Measurements from ENCODE around the gene RPP40. TPM values are rescaled to one million over a fixed set of nuclear protein-coding genes. Genes with fewer than 3 reads are reported as not detected.
"Not testable (repeated sequence)": the region's sequence is repeated elsewhere in the genome, so short reads cannot be mapped to it uniquely, and the experiment has no call there.

RPP40 gene
- total RNA-seq, 1 donor from 2014 or later: 9.2 TPM

DNA sequence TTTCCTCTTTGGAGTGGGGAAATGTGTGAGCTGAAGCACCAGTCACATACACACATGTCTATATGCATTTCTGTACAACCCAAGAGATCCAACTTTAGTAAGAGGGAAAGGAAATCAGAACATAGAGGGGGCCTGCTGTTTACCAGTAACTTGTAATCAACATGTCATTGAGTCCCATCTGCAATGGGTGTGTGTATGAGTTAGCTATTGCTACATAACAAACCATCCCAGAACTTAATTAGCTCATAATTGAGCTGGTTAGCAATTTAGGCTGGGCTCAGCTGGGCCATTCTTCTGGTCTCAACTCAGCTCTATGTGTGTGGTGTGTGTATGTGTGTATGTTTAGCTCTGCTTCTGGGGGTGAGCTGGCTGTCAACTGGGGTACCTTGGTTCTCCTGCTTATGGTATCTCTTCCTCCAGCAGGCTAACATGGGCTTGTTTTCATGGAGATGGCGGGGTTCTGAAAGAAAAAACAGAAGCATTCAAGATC is 10.3 kb upstream of the RPP40 start:
- H3K27ac Mint-ChIP-seq: no peak overlapping the region
- DNase-seq (ENCODE audit: extremely low spot score, unreplicated experiment): no peak
- no peaks in the 10 kb centered on the region for H3K9me3 Mint-ChIP-seq
- no peaks in the 10 kb centered on the region for H3K4me1 Mint-ChIP-seq (ENCODE audit: unreplicated experiment)
- no peaks in the 10 kb centered on the region for H3K36me3 Mint-ChIP-seq
- no peaks in the 10 kb centered on the region for H3K27me3 Mint-ChIP-seq
- H3K4me3 Mint-ChIP-seq: no peak overlapping the region
- TF ChIP-seq, protein P1, sequence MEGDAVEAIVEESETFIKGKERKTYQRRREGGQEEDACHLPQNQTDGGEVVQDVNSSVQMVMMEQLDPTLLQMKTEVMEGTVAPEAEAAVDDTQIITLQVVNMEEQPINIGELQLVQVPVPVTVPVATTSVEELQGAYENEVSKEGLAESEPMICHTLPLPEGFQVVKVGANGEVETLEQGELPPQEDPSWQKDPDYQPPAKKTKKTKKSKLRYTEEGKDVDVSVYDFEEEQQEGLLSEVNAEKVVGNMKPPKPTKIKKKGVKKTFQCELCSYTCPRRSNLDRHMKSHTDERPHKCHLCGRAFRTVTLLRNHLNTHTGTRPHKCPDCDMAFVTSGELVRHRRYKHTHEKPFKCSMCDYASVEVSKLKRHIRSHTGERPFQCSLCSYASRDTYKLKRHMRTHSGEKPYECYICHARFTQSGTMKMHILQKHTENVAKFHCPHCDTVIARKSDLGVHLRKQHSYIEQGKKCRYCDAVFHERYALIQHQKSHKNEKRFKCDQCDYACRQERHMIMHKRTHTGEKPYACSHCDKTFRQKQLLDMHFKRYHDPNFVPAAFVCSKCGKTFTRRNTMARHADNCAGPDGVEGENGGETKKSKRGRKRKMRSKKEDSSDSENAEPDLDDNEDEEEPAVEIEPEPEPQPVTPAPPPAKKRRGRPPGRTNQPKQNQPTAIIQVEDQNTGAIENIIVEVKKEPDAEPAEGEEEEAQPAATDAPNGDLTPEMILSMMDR (conservative IDR thresholded peaks at IDR 0.05): no peak

DNA sequence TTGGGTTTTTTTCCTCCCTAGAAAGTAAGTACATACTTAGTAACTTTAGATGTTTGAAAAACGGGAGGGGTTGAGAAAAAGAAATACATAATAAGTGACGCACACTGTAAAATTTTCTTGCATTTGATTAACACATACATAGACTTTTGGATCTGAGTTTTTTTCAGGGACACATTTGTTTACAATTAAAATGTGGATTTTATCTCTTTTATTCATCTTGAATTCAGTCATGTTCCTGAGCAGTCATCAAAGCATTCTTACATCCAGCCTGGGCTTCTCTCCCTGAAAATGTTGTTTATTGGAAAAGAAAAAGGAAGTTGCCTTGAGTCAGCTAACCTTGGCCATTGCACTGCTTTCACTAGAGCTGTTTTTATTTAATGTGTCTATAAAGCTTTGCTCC is 8.7 kb upstream of the RPP40 start:
- Mint-ChIP-seq H3K27me3 (no peaks in the 10 kb centered on the region), H3K4me1 (ENCODE audit: unreplicated experiment) (no peaks in the 10 kb centered on the region), H3K4me3 (no peak overlapping the region), H3K36me3 (no peaks in the 10 kb centered on the region), H3K27ac (no peak overlapping the region), H3K9me3 (no peaks in the 10 kb centered on the region)
- DNase-seq (ENCODE audit: extremely low spot score, unreplicated experiment): no peak
- TF ChIP-seq, protein P1 (conservative IDR thresholded peaks at IDR 0.05): no peak

DNA sequence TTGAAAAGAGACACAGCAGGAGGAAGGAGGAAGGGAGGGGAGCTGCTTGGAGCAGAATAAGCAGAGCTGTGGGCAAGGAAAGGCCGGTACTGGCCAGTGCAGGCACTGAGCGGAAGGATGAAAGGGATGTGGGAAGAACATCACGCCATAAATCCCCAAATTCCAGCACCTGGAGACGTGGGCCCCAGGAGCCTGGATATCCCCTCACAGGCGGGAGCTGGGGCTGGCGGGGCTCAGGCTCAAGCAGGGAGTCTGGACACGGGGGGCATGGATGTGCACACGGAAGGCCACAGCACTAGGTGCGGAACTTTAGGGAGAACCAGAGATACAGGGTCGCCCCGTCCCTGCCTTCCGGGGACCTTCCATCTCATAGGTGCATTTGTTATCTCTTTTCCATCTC is 7.5 kb upstream of the RPP40 start:
- Mint-ChIP-seq H3K27me3 (no peaks in the 10 kb centered on the region), H3K4me3 (no peak overlapping the region), H3K36me3 (peaks cover 2% of the 10 kb centered on the region), H3K9me3 (no peaks in the 10 kb centered on the region), H3K4me1 (ENCODE audit: unreplicated experiment) (no peaks in the 10 kb centered on the region), H3K27ac (no peak overlapping the region)
- no peak for DNase-seq (ENCODE audit: extremely low spot score, unreplicated experiment)
- TF ChIP-seq, protein P1 (conservative IDR thresholded peaks at IDR 0.05): no peak

DNA sequence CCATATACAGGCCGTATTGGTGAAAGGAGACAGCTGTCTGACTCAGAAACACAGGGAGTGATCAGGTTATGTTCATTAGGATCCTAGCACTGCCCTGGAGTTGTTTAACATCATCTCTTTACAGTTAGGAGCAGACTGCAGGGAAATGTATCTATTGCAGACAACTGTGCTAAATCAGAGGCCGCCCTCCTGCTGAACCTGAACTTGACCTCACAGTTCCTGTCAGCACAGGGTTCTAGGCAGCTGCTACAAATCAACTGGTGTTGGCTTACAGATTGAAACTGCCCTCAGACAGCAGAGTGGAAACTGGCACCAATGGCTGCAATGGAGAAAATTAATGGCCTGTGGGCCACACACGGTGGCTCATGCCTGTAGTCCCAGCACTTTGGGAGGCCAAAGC is 3.7 kb upstream of the RPP40 start:
- no peak for DNase-seq (ENCODE audit: extremely low spot score, unreplicated experiment)
- peaks cover 5% of the 10 kb centered on the region for H3K36me3 Mint-ChIP-seq
- H3K4me3 Mint-ChIP-seq: no peak overlapping the region
- peaks cover 5% of the 10 kb centered on the region for H3K4me1 Mint-ChIP-seq (ENCODE audit: unreplicated experiment)
- H3K27me3 Mint-ChIP-seq: no peaks in the 10 kb centered on the region
- no peak overlapping the region for H3K27ac Mint-ChIP-seq
- H3K9me3 Mint-ChIP-seq: no peaks in the 10 kb centered on the region
- TF ChIP-seq, protein P1 (conservative IDR thresholded peaks at IDR 0.05): no peak

DNA sequence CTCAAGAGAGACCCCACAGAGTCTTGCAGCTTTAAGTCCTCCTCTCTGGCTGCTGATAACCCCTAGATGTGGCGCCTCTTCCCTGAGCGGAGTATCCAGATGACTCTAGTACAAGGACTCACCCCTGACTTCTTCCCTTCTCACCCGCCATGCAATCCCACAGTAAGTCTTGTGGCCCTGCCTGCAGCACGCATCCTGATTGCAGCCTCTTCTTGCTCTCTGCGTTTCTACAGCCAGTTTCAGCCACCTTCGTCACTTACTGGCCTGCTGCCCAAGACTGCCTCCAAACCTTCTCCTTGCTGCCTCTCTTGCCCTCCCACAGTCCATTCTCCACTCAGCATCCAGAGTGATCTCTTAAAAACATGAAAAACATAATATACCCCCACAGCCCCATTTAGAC is 2.4 kb upstream of the RPP40 start:
- no peak for DNase-seq (ENCODE audit: extremely low spot score, unreplicated experiment)
- Mint-ChIP-seq H3K36me3 (peaks cover 8% of the 10 kb centered on the region), H3K4me1 (ENCODE audit: unreplicated experiment) (peaks cover 5% of the 10 kb centered on the region), H3K27ac (no peak overlapping the region), H3K4me3 (peak overlapping the region; percentile 53), H3K9me3 (no peaks in the 10 kb centered on the region), H3K27me3 (no peaks in the 10 kb centered on the region)
- TF ChIP-seq, protein P1 (conservative IDR thresholded peaks at IDR 0.05): no peak

DNA sequence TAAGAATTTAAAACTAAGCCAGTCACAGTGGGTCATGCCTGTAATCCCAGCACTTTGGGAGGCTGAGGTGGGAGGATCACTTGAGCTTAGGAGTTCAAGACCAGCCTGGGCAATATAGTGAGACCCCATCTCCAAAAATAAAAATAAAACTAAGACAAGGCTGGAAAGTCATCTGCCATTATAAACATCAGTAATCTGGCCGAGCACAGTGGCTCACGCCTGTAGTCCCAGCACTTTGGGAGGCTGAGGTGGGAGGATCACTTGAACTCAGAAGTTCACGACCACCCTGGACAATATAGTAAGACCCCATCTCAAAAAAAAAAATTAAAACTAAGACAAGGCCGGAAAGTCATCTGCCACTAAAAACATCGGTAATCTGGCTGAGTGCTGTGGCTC is 1.2 kb upstream of the RPP40 start:
- H3K36me3 Mint-ChIP-seq: peaks cover 12% of the 10 kb centered on the region
- H3K4me3 Mint-ChIP-seq: not testable (repeated sequence)

More for the DNA sequence above, 1.2 kb upstream of the RPP40 start:
- H3K27me3 Mint-ChIP-seq; H3K9me3 Mint-ChIP-seq; H3K27ac Mint-ChIP-seq; H3K4me1 Mint-ChIP-seq (ENCODE audit: unreplicated experiment); DNase-seq (ENCODE audit: extremely low spot score, unreplicated experiment): not testable (repeated sequence)

All from type B pancreatic cell (in vitro differentiated cells).